B cell (primary cell): ENCODE data around the gene FRMD4B.

Experiments
- CTCF ChIP-seq: fragments of 200-600 bp; IDR thresholded peaks from one replicate; pipeline ENCODE4 v1.8.0; 2022; ENCODE audit warnings: antibody characterized with exemption, mild to moderate bottlenecking
- EZH2 ChIP-seq: IDR thresholded peaks from 2 replicates; pipeline ENCODE4 v1.6.1; 2012; ENCODE audit warnings: borderline replicate concordance, low read depth, mild to moderate bottlenecking, moderate library complexity, low read length; ENCODE audit not compliant: insufficient read depth, poor library complexity, severe bottlenecking

GRCh38 chr3:69164296-69164695 is 221.6 kb downstream of the FRMD4B start:
- TF ChIP-seq CTCF, result no peak
- TF ChIP-seq EZH2, result no peak
